ENCODE data around the gene CIDEA. TPM values are rescaled to one million over a fixed set of nuclear protein-coding genes. Genes with fewer than 3 reads are reported as not detected.
A peak's percentile ranks its signal among the peaks of the same experiment; 100 is the strongest.

The CIDEA gene
- total RNA-seq, 1 donor from 2014 or later, result 0.97 TPM

GRCh38 chr18:12293831-12294230 lies 39.7 kb downstream of the CIDEA start:
- DNase-seq (ENCODE audit: low spot score), result no peak
- TF ChIP-seq CTCF (IDR thresholded peaks at IDR 0.05; ENCODE audit: unreplicated experiment), result no peak
- Mint-ChIP-seq H3K9me3 (ENCODE audit: unreplicated experiment) (no peaks in the 10 kb centered on the region), H3K4me3 (ENCODE audit: unreplicated experiment) (no peak overlapping the region), H3K27ac (ENCODE audit: unreplicated experiment) (no peak overlapping the region), H3K27me3 (ENCODE audit: unreplicated experiment) (peaks cover 2% of the 10 kb centered on the region), H3K4me1 (ENCODE audit: unreplicated experiment) (peaks cover 29% of the 10 kb centered on the region), H3K36me3 (ENCODE audit: low read depth, unreplicated experiment) (no peaks in the 10 kb centered on the region)

GRCh38 chr18:12295389-12296086 lies 41.4 kb downstream of the CIDEA start:
- peak overlapping the region; percentile 74 for H3K27ac Mint-ChIP-seq (ENCODE audit: unreplicated experiment)
- TF ChIP-seq CTCF (IDR thresholded peaks at IDR 0.05; ENCODE audit: unreplicated experiment), result no peak
- H3K27me3 Mint-ChIP-seq (ENCODE audit: unreplicated experiment), result peaks cover 4% of the 10 kb centered on the region
- no peak overlapping the region for H3K4me3 Mint-ChIP-seq (ENCODE audit: unreplicated experiment)
- H3K9me3 Mint-ChIP-seq (ENCODE audit: unreplicated experiment), result no peaks in the 10 kb centered on the region
- DNase-seq (ENCODE audit: low spot score), result no peak
- peaks cover 16% of the 10 kb centered on the region for H3K4me1 Mint-ChIP-seq (ENCODE audit: unreplicated experiment)
- H3K36me3 Mint-ChIP-seq (ENCODE audit: low read depth, unreplicated experiment), result no peaks in the 10 kb centered on the region

- Mint-ChIP-seq H3K27ac (ENCODE audit: unreplicated experiment) (peak overlapping the region; percentile 52), H3K9me3 (ENCODE audit: unreplicated experiment) (no peaks in the 10 kb centered on the region), H3K4me1 (ENCODE audit: unreplicated experiment) (peaks cover 16% of the 10 kb centered on the region), H3K4me3 (ENCODE audit: unreplicated experiment) (no peak overlapping the region), H3K27me3 (ENCODE audit: unreplicated experiment) (peaks cover 4% of the 10 kb centered on the region), H3K36me3 (ENCODE audit: low read depth, unreplicated experiment) (no peaks in the 10 kb centered on the region)
- TF ChIP-seq CTCF (IDR thresholded peaks at IDR 0.05; ENCODE audit: unreplicated experiment), result no peak
- DNase-seq (ENCODE audit: low spot score), result no peak
These were observed 41.9 kb downstream of the CIDEA start for GRCh38 chr18:12296087-12296403.

GRCh38 chr18:12296457-12296856 lies 42.3 kb downstream of the CIDEA start:
- H3K36me3 Mint-ChIP-seq (ENCODE audit: low read depth, unreplicated experiment), result no peaks in the 10 kb centered on the region
- no peak for TF ChIP-seq CTCF (IDR thresholded peaks at IDR 0.05; ENCODE audit: unreplicated experiment)
- H3K9me3 Mint-ChIP-seq (ENCODE audit: unreplicated experiment), result no peaks in the 10 kb centered on the region
- H3K4me1 Mint-ChIP-seq (ENCODE audit: unreplicated experiment), result peaks cover 13% of the 10 kb centered on the region
- no peak overlapping the region for H3K4me3 Mint-ChIP-seq (ENCODE audit: unreplicated experiment)
- H3K27ac Mint-ChIP-seq (ENCODE audit: unreplicated experiment), result no peak overlapping the region
- H3K27me3 Mint-ChIP-seq (ENCODE audit: unreplicated experiment), result peaks cover 4% of the 10 kb centered on the region
- DNase-seq (ENCODE audit: low spot score), result no peak

GRCh38 chr18:12299862-12300261 lies 45.7 kb downstream of the CIDEA start:
- Mint-ChIP-seq H3K27ac (ENCODE audit: unreplicated experiment) (no peak overlapping the region), H3K4me1 (ENCODE audit: unreplicated experiment) (peaks cover 13% of the 10 kb centered on the region), H3K4me3 (ENCODE audit: unreplicated experiment) (no peak overlapping the region), H3K36me3 (ENCODE audit: low read depth, unreplicated experiment) (no peaks in the 10 kb centered on the region), H3K27me3 (ENCODE audit: unreplicated experiment) (peaks cover 3% of the 10 kb centered on the region), H3K9me3 (ENCODE audit: unreplicated experiment) (no peaks in the 10 kb centered on the region)
- DNase-seq (ENCODE audit: low spot score), result no peak
- no peak for TF ChIP-seq CTCF (IDR thresholded peaks at IDR 0.05; ENCODE audit: unreplicated experiment)

Data from endothelial cell (in vitro differentiated cells).